DMS79 treated with DMSO at 0.1 percent for 48 hours (cell line): ENCODE measurements around the gene ADH6.
"Not testable (repeated sequence)": the region's sequence is repeated elsewhere in the genome, so short reads cannot be mapped to it uniquely, and the experiment has no call there.

ENCODE experiments used
- DNase-seq: peaks from one replicate; lab custom pipeline; 2025; lab: John Stamatoyannopoulos, UW

The ADH6 gene

GRCh38 chr4:99219072-99219471 is at the start of gene ADH6:
TSS of gene ADH6 (minus strand) at chr4:99219246. CDS start at chr4:99219152, 94 bp downstream.
- DNase-seq: no peak

- DNase-seq: no peak
These were observed 45.9 kb upstream of the ADH6 start for GRCh38 chr4:99264927-99265326.

GRCh38 chr4:99252746-99253145 is 33.7 kb upstream of the ADH6 start:
- DNase-seq: no peak

- DNase-seq: no peak
These were observed 29.7 kb upstream of the ADH6 start for GRCh38 chr4:99248714-99249113.

- DNase-seq: no peak
These were observed 16.9 kb upstream of the ADH6 start for GRCh38 chr4:99235955-99236354.

- no peak for DNase-seq
These were observed 15.4 kb upstream of the ADH6 start for GRCh38 chr4:99234331-99235010.

- not testable (repeated sequence) for DNase-seq
These were observed 14.4 kb upstream of the ADH6 start for GRCh38 chr4:99233397-99233796.

- not testable (repeated sequence) for DNase-seq
These were observed 9.7 kb upstream of the ADH6 start for GRCh38 chr4:99228706-99229105.

GRCh38 chr4:99227646-99228045 is 8.6 kb upstream of the ADH6 start:
- DNase-seq: not testable (repeated sequence)

- DNase-seq: no peak
These were observed 2.9 kb upstream of the ADH6 start for GRCh38 chr4:99221980-99222379.

- DNase-seq: no peak
These were observed 433 bp upstream of the ADH6 start for GRCh38 chr4:99219479-99219878.

GRCh38 chr4:99215521-99215920 is 3.5 kb downstream of the ADH6 start:
- no peak for DNase-seq

GRCh38 chr4:99210789-99211188 is 8.3 kb downstream of the ADH6 start:
- no peak for DNase-seq

- DNase-seq: no peak
These were observed 9.4 kb downstream of the ADH6 start for GRCh38 chr4:99209671-99210070.

GRCh38 chr4:99208719-99209075 is 10.3 kb downstream of the ADH6 start:
- no peak for DNase-seq

GRCh38 chr4:99207911-99208718 is 10.9 kb downstream of the ADH6 start:
- DNase-seq: no peak

- DNase-seq: no peak
These were observed 11.8 kb downstream of the ADH6 start for GRCh38 chr4:99207069-99207743.

- no peak for DNase-seq
These were observed 13.7 kb downstream of the ADH6 start for GRCh38 chr4:99205153-99205979.

- DNase-seq: no peak
These were observed 16.5 kb downstream of the ADH6 start for GRCh38 chr4:99202536-99202935.

GRCh38 chr4:99202094-99202493 is 17.0 kb downstream of the ADH6 start:
- DNase-seq: no peak

- no peak for DNase-seq
These were observed 17.4 kb downstream of the ADH6 start for GRCh38 chr4:99201690-99202089.

GRCh38 chr4:99200138-99200537 is 18.9 kb downstream of the ADH6 start:
- DNase-seq: no peak
